GM18508 (cell line): ENCODE data around the gene CHRM5.

Experiments used
- ATAC-seq: cut with Tn5 transposase; IDR thresholded peaks from one replicate; pipeline ENCODE4 v1.9.1; 2021; ENCODE audit warnings: moderate number of reproducible peaks; ENCODE audit not compliant: insufficient read depth, unreplicated experiment

The CHRM5 gene

GRCh38 chr15:33968224-33968623 lies at the start of gene CHRM5:
CHRM5 (plus strand) TSS chr15:33968497; CDS start chr15:34062718, 94,221 bp downstream.
- no peak for ATAC-seq

GRCh38 chr15:33923446-33923845 lies 44.9 kb upstream of the CHRM5 start:
- ATAC-seq, result no peak

GRCh38 chr15:33926260-33926659 lies 42.0 kb upstream of the CHRM5 start:
- ATAC-seq, result no peak

- no peak for ATAC-seq
Measured at GRCh38 chr15:33932734-33933133, 35.6 kb upstream of the CHRM5 start.

- ATAC-seq, result no peak
Measured at GRCh38 chr15:33934396-33934795, 33.9 kb upstream of the CHRM5 start.

- ATAC-seq, result no peak
Measured at GRCh38 chr15:33934921-33935320, 33.4 kb upstream of the CHRM5 start.

GRCh38 chr15:33941279-33942063 lies 26.8 kb upstream of the CHRM5 start:
- peak; percentile 54 for ATAC-seq

GRCh38 chr15:33946152-33946551 lies 22.1 kb upstream of the CHRM5 start:
- no peak for ATAC-seq

GRCh38 chr15:33955945-33956344 lies 12.4 kb upstream of the CHRM5 start:
- no peak for ATAC-seq

GRCh38 chr15:33956397-33956796 lies 11.9 kb upstream of the CHRM5 start:
- ATAC-seq, result no peak

GRCh38 chr15:33959844-33960548 lies 8.3 kb upstream of the CHRM5 start:
- no peak for ATAC-seq

- no peak for ATAC-seq
Measured at GRCh38 chr15:33960549-33960935, 7.8 kb upstream of the CHRM5 start.

GRCh38 chr15:33963831-33964664 lies 4.2 kb upstream of the CHRM5 start:
- no peak for ATAC-seq

- ATAC-seq, result no peak
Measured at GRCh38 chr15:33964665-33965040, 3.6 kb upstream of the CHRM5 start.

- ATAC-seq, result no peak
Measured at GRCh38 chr15:33968821-33969220, 524 bp downstream of the CHRM5 start.

- no peak for ATAC-seq
Measured at GRCh38 chr15:33971811-33972210, 3.5 kb downstream of the CHRM5 start.

- ATAC-seq, result no peak
Measured at GRCh38 chr15:33975022-33975565, 6.8 kb downstream of the CHRM5 start.

GRCh38 chr15:33980159-33980558 lies 11.9 kb downstream of the CHRM5 start:
- ATAC-seq, result no peak

- ATAC-seq, result no peak
Measured at GRCh38 chr15:33982516-33982915, 14.2 kb downstream of the CHRM5 start.

GRCh38 chr15:33985287-33985686 lies 17.0 kb downstream of the CHRM5 start:
- no peak for ATAC-seq

GRCh38 chr15:33985751-33986150 lies 17.5 kb downstream of the CHRM5 start:
- no peak for ATAC-seq
